ENCODE results near the gene FHOD3.
"Not testable (repeated sequence)": the region's sequence is repeated elsewhere in the genome, so short reads cannot be mapped to it uniquely, and the experiment has no call there.

The FHOD3 gene

GRCh38 chr18:36441426-36442240 is 144.1 kb downstream of the FHOD3 start:
- DNase-seq (ENCODE audit: low read depth in 1 of 2, low spot score in 1 of 2): no peak

DNA sequence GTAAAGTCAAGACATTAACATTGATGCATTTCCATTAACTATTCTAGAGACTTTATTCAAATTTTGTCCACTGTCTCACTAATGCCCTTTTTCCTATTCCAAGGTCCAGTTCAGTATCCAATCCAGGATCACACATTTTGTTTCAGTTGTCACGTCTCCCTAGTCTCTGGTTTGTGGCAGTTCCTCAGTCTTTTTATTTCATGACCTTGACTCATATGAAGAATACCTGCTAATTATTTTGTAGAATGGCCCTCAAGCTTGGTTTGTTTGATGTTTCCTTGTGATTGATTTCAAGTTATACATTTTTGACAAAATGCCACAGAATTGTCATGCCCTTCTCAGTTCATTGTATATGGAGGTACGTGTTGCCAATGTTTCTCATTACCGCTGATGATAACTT is 145.2 kb downstream of the FHOD3 start:
- no peak for DNase-seq (ENCODE audit: low read depth in 1 of 2, low spot score in 1 of 2)

DNA sequence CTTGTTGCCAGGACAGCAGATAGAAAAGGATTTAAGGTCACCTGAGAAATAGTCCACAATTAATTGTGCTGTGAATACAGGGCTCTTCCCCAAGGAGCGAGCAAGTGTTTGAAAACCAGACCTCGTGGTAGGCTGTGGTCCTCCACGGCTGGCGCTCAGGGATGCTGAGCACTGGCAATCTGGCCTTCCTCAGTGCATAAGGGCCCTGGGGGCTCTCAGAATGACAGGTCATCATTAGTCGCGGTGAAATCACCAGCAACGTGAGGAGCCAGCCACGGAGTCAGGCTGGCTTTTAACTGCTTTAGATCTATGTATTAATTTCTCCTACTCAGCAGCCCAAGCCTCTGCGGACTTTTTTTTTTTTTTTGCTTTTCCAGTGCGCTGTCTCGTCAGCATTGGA is 148.5 kb downstream of the FHOD3 start:
- no peak for DNase-seq (ENCODE audit: low read depth in 1 of 2, low spot score in 1 of 2)

- DNase-seq (ENCODE audit: low read depth in 1 of 2, low spot score in 1 of 2): no peak
Observed at GRCh38 chr18:36448384-36449290, 151.1 kb downstream of the FHOD3 start.

DNA sequence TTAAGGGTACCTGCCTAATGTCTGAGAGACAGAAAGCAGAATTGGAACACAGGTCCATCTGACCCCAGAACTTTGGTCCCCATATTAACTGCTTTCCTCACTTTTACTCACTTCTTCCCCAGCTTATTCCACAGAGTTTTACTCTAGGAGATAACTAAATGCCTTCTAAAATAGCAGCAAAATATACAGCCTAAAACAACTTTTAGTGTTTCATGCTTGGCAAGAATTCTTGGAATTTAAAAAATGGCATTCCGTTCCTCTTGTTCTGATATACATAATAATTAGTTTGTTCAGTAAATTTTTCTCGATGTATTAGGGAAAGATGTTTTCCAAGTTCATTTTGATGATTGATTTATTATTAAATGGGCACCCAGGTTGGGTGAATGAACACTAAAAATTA is 151.9 kb downstream of the FHOD3 start:
- DNase-seq (ENCODE audit: low read depth in 1 of 2, low spot score in 1 of 2): no peak

DNA sequence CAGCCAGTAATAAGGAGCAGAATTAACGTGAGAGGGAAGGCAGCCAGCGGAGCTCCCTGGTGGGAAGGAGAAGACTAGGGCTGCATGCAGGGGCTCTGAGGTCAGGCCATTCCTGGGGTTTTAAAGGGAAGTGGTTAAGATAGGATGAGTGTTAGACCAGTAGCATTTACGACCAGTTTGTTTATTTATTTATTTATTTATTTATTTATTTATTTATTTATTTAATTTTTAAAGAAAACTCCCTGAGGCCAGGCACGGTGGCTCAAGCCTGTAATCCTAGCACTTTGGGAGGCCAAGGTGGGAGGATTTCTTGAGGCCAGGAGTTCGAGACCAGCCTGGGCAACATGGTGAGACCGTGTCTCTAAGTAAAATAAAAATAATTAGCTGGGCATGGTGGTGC is 152.8 kb downstream of the FHOD3 start:
- DNase-seq (ENCODE audit: low read depth in 1 of 2, low spot score in 1 of 2): no peak

GRCh38 chr18:36451454-36452251 is 154.1 kb downstream of the FHOD3 start:
- no peak for DNase-seq (ENCODE audit: low read depth in 1 of 2, low spot score in 1 of 2)

DNA sequence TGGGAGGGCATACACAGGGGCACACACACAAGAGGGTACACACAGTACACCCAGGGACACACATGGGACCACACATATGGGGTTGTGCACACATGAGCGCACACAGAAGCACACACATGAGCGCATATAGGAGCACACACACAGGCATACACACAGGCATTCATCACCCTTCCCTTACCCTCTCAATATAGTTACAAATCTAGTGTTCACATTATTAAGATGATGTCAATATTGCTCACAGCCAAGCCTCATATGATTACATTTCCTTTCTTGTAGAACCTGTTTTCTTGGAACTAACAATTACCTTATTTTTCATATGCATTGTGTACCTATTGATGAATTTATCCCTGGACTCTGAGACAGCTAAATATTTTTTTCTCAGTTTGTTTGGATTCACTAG is 156.7 kb downstream of the FHOD3 start:
- no peak for DNase-seq (ENCODE audit: low read depth in 1 of 2, low spot score in 1 of 2)

- DNase-seq (ENCODE audit: low read depth in 1 of 2, low spot score in 1 of 2): no peak
Observed at GRCh38 chr18:36454848-36455458, 157.4 kb downstream of the FHOD3 start.

DNA sequence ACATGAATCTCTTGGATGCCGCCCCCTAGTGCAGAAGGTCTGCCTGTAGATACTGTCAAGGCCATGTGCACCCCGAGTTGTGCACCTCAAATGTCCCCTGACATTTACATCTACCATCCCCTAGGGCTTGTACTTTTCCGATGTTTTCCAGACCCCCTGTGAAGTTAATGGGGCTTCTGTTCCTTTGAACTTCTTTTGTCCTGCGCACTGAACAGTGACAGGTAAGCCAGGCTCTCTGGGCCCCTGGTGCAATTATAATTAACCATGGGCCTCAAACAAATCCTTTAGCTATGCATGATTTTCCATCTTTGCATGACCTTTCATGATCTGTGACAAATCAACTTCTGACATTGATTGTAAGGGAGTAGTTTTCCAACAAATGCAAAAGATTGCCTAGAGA is 158.4 kb downstream of the FHOD3 start:
- DNase-seq (ENCODE audit: low read depth in 1 of 2, low spot score in 1 of 2): no peak

GRCh38 chr18:36456622-36457021 is 159.1 kb downstream of the FHOD3 start:
- DNase-seq (ENCODE audit: low read depth in 1 of 2, low spot score in 1 of 2): no peak

- no peak for DNase-seq (ENCODE audit: low read depth in 1 of 2, low spot score in 1 of 2)
Observed at GRCh38 chr18:36457683-36458082, 160.2 kb downstream of the FHOD3 start.

DNA sequence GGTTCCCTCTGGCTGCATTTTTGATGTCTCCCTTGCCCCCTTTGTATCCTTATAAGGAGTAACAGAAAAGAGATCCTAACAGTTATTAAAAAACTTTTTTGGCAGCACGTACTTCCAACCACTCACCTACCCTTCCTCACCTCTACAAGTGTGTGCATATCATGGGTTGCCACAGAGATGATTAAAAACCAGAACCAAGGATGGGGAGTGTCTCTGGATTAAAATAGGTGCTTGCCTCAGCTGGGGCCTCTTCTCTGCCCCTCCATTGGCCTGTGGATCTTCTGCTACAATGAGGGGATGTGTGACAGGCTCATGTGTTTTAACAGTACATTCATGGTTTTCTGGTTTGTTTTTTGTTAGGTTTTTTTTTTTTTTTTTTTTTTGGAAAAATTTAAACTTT is 160.8 kb downstream of the FHOD3 start:
- no peak for DNase-seq (ENCODE audit: low read depth in 1 of 2, low spot score in 1 of 2)

DNA sequence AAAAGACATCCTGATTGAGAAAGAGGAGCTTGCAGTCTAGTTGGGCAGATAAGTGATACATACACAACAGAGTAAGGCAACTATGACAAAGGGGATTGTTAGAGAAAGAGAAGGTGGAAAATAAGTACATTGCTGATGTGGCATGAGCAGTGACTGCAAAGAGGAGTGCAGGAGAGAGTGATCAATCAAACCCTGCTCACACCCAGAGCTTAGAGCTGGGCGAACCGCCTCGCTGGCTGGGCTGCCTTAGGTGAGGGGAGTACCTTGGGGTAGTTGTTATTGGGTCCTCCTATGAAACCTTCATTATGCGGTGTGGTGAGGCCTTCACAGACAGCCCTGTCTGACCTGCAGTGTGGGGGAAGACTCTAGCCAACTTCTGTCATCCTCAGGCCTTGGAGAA is 161.7 kb downstream of the FHOD3 start:
- DNase-seq (ENCODE audit: low read depth in 1 of 2, low spot score in 1 of 2): no peak

DNA sequence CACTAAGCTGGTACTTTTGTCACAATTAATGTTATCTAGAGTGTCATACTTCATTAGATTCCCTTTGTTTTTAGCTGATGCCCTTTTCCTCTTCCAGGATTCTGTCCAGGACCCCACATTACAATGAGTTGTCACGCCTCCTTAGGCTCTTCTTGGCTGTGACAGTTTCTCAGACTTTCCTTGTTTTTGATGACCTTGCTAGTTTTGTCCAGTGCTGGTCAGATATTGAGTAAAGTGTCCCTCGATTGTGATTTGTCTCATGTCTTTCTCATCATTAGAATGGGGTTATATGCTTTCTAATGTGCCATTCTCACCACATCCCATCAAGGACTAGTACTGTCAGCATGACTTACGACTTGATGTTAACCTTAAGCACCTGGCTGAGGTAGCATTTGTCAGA is 162.3 kb downstream of the FHOD3 start:
- DNase-seq (ENCODE audit: low read depth in 1 of 2, low spot score in 1 of 2): no peak

DNA sequence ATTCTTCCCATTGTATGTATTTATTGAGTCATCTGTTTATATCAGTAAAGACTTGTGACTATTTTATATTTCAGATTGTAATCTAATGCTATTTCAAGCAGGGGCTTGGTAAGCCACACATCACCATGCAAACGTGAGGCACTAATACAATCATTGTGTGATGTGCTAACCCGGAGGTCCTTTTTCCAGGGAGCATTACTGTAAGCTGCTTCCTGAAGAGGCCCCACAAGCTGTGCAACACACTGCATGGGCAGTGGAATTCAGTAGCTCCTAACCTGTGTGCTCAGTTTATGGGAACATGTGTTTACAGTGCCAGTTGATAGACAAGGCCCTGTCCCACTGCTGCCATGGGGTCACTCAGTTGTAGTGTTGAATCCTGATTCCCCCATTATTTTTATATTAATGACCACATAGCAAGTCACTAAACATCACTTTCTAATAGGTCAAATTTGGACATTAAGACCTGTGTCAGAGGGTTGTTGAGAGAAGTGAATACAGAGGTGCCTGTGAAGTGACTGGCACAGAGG is 162.9 kb downstream of the FHOD3 start:
- DNase-seq (ENCODE audit: low read depth in 1 of 2, low spot score in 1 of 2): no peak

- no peak for DNase-seq (ENCODE audit: low read depth in 1 of 2, low spot score in 1 of 2)
Observed at GRCh38 chr18:36460854-36461253, 163.3 kb downstream of the FHOD3 start.

DNA sequence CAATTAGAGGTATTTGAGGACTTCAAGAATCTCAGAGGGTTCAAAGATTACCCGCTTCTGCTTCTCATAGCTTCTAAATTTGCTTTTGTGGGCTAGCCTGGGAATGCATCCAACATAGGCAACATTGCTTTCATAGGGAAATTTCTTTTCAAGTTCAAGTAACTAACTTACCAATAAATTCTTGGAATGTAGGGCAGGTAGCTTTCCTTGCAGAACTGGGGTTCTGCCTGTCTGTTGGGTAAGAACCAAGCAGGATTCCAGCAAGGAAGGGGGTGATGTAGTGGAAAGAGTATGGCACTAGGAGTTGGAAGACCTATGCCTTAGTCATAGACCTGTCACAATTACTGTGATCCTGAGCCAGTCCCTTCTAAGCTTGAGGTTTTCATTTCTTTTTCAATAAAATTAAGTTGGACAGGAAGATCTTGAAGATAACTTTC is 164.1 kb downstream of the FHOD3 start:
- no peak for DNase-seq (ENCODE audit: low read depth in 1 of 2, low spot score in 1 of 2)

DNA sequence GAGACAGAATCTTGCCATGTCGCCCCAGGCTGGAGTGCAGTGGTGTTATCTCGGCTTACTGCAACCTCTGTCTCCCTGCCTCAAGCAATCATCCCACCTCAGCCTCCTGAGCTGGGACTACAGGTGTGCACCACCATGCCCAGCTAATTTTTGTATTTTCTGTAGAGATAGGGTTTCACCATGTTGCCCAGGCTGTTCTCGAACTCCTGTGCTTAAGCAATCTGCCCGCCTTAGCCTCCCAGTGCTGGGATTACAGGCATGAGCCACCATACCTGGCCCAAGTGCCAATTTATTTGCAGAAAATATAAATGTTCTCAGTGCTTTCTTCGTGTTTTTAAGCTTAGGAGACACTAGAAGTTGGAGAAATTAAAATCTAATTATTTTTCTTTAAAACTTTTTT is 166.0 kb downstream of the FHOD3 start:
- DNase-seq (ENCODE audit: low read depth in 1 of 2, low spot score in 1 of 2): not testable (repeated sequence)

GRCh38 chr18:36464126-36464651 is 166.7 kb downstream of the FHOD3 start:
- no peak for DNase-seq (ENCODE audit: low read depth in 1 of 2, low spot score in 1 of 2)

All from activated CD4-positive, alpha-beta T cell treated with anti-CD3 and anti-CD28 coated beads, Interleukin-2, amount 50 U/mL, for 24 hours (primary cell).